Heart left ventricle (tissue), 13 donors: ENCODE measurements around the gene C10orf143.

Experiments used
- CTCF ChIP-seq, 12 donors: fragments of 200-600 bp; sonication (generic) in 4 of 12; IDR thresholded peaks; one replicate each; pipeline versions ENCODE4 v1.5.0 to v1.8.0; 2018 to 2022; ENCODE audit warnings: antibody characterized with exemption in 12 of 12, mild to moderate bottlenecking in 5 of 12
- POLR2A ChIP-seq, 2 donors: fragments of 450-650 bp; IDR thresholded peaks; one replicate each; pipeline ENCODE4 v1.6.1; 2017; ENCODE audit warnings: antibody characterized with exemption in 2 of 2, mild to moderate bottlenecking in 2 of 2, moderate library complexity in 2 of 2
- donor health status: ischemic (EF 13 %, LVEDD 7.1; RV severe dilation, severe dysfunction).
- donor health status: DM: no; HTN: yes; CAD: no.
- donor health status: DM: no; HTN: no; CAD: no.
- donor health status: ischemic (EF 25% LVEDD 6.9; RV normal size, moderate dysfunction).
- donor health status: ischemic (EF 25% LVEDD 5.7; RV mildly dilated, moderate dysfunction).
- donor health status: ischemic (EF 35%, LVEDD 5.7; RV mildly dilated, moderate dysfunction).
- donor health status: nonischemic (EF 11% LVEDD 7.7; RV severe dilation, severe dysfunction).
- donor health status: DM: yes; HTN: yes; CAD: no.
- donor health status: PGD.
- donor health status: ischemic (EF 29% LVEDD 5.4; RV normal size, mild dysfunction).
- donor health status: nonischemic (EF 23%, LVEDD 6.1; RV moderate dilation, normal function).

DNA sequence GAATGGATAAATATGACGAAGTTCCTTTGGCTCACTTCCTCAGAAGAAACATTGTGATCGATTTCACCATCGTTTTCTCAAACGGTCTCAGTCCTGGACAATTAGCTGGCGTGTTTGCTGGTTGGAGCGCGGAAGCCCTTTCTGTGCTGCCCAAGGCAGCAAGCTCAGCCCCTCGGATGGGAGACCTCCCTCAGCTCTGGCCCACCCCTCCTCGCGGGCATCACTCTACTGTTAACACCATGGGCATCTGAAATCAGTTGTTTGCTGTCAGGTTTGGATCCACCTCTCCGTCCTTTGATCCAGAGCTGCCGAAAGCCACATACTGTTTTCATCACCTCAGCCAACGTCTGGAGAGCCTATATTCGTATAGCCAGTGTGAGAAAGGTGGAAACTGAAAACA is 68.2 kb downstream of the C10orf143 start:
- no peak for TF ChIP-seq CTCF (IDR thresholded peaks at IDR 0.05)
- no peak for TF ChIP-seq POLR2A (IDR thresholded peaks at IDR 0.05)
